HG03439 (cell line): ENCODE measurements around the gene PPP2R1B.

Experiments used
- ATAC-seq: cut with Tn5 transposase; IDR thresholded peaks from one replicate; pipeline ENCODE4 v1.9.1; 2021; ENCODE audit warnings: mild to moderate bottlenecking, moderate library complexity; ENCODE audit not compliant: unreplicated experiment

Gene PPP2R1B

DNA sequence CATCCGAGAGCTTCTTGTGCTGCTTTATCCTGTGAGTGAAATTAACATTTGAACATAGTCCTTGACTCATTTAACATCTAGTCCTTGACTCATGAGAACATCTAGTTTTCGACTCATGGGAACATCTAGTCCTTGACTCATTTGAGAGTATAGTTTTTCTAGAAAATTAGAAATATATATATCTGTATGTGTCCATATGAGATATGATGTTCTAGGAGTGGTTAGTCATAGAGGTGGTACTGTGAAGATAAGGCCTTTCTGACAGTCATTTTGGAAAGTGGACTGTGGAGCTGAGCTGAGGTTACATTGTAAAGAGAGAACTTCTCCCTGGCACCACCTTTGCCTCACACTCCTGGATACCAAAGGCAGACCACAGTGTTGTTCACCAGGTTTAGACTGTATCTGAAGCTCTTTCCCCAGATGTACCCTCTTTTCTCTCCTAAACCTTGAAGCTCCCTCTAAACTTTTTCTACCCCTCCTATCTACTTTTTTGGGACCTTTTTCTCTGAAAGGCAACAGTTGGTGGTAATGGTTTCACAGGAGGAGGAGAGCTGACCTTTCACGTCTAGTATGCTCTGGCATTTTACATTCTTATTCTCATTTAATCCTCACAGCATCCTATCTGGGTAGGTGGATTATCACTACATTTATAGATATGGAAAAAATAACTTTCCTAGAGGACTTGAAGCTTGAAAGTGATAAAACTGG lies 67.2 kb downstream of the PPP2R1B start:
- no peak for ATAC-seq

DNA sequence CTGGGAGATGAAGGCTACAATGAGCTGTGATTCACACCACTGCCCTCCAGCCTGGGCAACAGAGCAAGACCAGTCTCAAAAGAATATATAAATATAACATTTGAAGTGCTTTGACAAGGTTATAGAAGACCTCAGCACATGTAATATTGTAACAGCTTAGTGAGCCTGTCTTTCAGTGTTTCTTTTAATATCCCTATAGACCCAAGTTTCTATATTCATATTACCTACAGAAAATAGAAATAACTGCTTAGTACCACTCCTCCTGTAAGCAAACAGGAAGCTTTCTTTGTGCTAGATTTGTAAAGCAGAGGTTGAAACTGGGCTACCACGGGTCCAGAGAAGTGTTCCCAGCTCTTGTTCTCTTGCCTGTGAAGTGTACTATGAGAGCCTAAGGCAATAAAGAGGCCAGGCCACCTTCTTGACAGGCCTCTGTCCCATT lies 68.2 kb downstream of the PPP2R1B start:
- ATAC-seq, result no peak

DNA sequence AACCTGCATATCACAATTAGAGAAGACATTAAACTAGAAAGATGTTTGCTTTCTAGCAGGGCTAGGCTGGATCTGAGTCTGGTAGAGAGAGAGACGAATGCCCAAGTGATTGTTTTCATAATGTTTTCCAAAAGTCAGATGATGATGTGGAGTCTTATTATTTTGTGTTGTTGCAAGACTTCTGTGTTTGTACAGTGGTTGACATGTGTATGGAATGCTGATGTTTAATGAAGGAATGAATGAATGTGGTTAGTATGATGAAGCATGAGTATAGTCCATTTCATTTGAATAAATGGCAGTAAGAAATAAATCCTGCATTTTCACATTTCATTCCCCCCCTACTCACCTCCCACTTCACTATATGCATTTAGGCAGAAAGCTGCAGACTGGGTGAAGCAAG lies 69.6 kb downstream of the PPP2R1B start:
- ATAC-seq, result no peak

DNA sequence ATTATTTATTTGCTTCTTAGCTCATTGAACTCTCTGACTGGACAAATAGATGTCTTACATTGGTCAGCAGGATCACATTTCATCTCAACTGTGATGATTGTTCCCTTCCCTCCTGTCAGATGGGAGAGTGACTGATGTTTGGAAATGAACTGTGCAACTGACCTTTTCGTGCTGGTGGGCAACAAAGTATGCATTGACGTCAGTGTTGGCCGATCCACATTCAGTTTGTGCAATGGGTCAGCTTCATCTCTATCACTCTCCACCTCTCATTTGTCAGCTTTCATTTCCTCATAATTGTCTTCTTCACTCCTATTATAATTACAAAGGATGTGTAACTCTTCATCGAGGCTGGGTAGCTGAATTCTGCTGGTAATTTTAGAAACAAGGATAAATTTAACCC lies 71.3 kb downstream of the PPP2R1B start:
- no peak for ATAC-seq

DNA sequence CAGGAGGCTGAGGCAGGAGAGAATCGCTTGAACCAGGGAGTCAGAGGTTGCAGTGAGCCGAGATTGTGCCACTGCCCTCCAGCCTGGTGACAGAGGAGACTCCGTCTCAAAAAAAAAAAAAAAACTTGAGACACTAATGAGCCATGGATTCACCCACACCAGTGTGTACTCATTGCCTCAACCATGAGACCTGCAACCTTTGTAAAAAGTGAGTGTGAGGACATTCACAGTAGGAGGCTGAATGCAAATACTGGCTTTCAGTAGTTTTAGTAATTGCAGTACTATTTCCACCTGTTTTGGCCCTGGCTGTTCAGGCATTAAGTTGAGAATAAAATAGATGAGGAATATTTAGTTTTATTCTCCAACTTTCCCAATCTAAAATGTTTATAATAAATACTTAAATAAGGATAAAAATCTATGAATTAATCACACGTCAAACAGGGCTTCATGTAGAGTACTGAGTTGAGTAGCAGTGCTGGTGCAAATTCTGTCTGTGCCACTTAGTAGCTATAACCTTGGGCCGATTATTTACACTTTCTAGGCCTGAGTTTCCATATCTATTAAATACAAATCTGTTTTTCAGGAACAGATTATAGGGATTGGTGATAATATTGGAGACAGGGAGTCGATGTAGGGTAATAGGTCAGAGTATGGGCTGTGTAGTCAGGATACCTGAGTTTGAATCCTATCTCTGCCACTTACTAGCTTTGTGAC lies 72.8 kb downstream of the PPP2R1B start:
- no peak for ATAC-seq

DNA sequence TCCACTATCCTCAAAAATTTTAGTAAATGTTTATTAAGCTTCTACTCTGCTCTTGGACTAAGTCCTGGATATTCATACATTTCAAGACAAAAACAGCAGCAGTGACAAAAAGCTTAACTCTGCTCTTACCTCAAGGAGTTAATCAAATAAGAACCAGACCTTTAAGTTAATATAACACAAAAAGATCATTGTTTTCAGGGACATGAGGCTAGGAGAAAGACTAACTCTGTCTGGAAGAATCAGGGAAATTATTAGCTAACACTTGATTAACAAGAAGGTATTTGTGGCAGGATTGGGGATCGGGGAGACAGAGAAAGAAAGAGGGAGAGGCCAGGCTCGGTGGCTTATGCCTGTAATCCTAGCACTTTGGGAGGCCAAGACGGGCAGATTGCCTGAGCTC lies 74.4 kb downstream of the PPP2R1B start:
- ATAC-seq, result no peak

DNA sequence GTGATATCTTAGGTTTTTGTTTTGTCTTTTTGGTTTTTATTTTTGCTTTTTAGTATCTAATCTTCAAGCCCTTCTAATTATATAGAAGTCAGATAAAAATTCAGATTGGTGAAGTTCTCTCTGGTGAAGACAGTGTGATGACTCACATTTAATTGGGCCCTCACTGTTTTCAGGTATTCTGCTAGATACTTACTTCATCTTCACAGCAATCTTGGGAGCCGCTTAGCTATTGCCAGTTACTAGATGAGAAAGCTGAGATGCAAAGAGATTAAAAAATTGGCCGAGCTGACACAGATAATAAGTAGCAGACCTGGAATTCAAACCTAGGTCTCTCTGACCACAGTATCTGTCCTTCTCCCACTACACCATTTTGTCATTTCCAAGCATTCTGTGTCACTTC lies 75.0 kb downstream of the PPP2R1B start:
- no peak for ATAC-seq

DNA sequence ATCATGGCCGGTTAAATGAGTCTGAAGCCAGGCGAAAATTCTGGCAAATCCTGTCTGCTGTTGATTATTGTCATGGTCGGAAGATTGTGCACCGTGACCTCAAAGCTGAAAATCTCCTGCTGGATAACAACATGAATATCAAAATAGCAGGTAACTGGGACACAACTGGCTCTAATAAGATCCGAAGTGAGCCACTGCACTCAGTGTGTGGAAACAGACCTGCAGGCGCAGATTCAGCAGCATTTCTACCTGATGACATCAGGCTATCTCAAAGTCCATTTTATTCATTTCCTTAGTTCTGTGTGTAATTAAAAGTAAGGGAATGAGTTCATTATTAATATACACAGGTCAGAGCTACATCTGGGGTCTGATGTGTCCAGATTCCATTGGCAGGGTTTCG lies 78.2 kb downstream of the PPP2R1B start:
- no peak for ATAC-seq

DNA sequence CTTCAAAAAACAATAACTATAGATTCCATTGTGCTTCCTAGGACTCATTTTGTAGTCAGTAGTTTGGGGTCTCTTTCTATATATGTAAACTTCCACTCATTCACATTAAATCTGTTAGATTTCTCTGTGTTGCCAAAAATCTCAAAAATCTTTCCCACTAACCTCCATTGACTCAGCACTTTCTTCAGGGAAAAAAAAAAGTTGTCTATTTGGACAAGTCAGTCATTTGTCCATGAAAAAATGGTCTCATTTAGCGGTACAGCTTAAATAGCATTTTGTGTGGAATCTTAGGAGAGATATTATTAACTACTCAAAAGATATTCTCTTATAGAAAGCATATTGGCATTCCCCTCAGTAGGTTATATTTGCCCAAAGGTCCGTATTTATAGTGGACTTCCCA lies 81.9 kb downstream of the PPP2R1B start:
- ATAC-seq, result no peak

DNA sequence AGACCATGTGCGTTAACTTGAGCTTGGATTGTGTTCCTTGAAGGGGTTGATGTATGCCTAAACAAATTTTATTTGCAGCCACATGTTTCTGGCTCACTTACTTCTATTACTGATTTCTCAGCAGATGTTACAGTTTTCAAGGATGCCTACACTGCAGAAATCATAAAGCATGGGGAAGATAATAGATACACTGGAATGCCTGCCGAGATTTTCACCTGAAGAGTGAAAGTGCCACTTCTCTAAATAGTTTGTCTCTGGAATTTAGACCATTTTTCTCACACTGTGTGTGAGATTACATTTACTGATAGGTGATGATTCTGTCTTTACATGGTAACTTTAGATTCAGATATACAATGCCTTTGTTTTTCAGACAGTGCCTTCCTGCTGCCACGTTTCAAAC lies 82.4 kb downstream of the PPP2R1B start:
- no peak for ATAC-seq

DNA sequence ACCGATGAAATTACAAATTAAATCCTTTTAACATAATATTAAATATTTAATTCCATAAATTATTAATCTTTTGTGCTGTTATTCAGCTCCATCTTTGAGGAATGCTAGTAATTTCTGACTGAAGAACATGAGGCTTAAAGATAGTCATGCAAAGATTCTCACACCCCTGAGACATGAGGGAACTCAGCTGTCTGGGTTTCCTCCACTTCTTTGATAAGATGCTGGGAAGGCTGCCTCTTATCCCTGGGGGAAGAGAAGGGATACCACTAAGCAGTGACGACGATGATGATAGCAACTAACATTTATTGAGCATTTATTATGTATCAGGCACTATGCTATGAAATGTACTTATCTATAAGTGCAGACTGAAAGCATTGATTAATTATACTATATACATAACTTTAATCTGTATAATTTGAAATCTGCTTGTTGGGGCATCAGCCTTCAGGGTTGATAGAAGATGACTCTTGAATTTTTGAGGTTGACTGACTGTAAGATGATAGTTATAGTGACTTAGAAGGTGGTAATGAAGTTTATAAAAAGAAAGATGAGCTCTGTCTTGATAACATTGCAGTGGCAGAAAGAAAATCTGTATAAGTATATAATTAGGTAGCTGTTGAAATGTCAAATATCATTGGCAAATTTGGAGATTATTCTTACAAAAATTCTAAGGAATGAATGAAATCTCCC lies 85.6 kb downstream of the PPP2R1B start:
- no peak for ATAC-seq
